Endothelial cell of umbilical vein (primary cell): ENCODE results near the gene FILIP1.

ENCODE experiments used
- CTCF ChIP-seq, 2 donors: IDR thresholded peaks; 1 replicate in 1 of 2; 2 replicates in 1 of 2; pipeline ENCODE4 v1.5.1; 2011; ENCODE audit warnings: low read length in 2 of 2, mild to moderate bottlenecking in 2 of 2, moderate library complexity in 2 of 2, control low read depth in 1 of 2, inconsistent platforms in 1 of 2, low read depth in 1 of 2; ENCODE audit not compliant: insufficient read depth in 1 of 2; ENCODE audit errors: extremely low read depth in 1 of 2
- EZH2 ChIP-seq: IDR thresholded peaks from 2 replicates; pipeline ENCODE4 v1.6.1; 2012; ENCODE audit warnings: borderline replicate concordance, low read depth, mild to moderate bottlenecking, moderate library complexity, low read length, inconsistent platforms; ENCODE audit not compliant: severe bottlenecking
- FOS ChIP-seq: IDR thresholded peaks from 2 replicates; pipeline ENCODE4 v1.6.1; 2011; ENCODE audit warnings: mild to moderate bottlenecking, low read length, moderate library complexity, borderline replicate concordance; ENCODE audit not compliant: insufficient read depth
- JUN ChIP-seq: IDR thresholded peaks from 2 replicates; pipeline ENCODE4 v1.6.1; 2011; ENCODE audit warnings: borderline replicate concordance, low read depth; ENCODE audit not compliant: insufficient read length, insufficient read depth
- MAX ChIP-seq: IDR thresholded peaks from 2 replicates; pipeline ENCODE4 v1.6.1; 2011; ENCODE audit not compliant: insufficient read depth, insufficient read length
- MYC ChIP-seq: IDR thresholded peaks from one replicate; pipeline ENCODE4 v1.6.1; 2011; ENCODE audit warnings: mild to moderate bottlenecking, low read depth, low read length
- POLR2A ChIP-seq: IDR thresholded peaks from 2 replicates; pipeline ENCODE4 v1.6.1; 2012; ENCODE audit warnings: low read depth, mild to moderate bottlenecking, control low read depth, low read length
- POLR2AphosphoS5 ChIP-seq: IDR thresholded peaks from 2 replicates; pipeline ENCODE4 v1.6.1; 2012; ENCODE audit warnings: low read depth, mild to moderate bottlenecking, control low read depth, low read length, moderate library complexity; ENCODE audit not compliant: insufficient read depth

GRCh38 chr6:75278474-75279077 lies 215.0 kb downstream of the FILIP1 start:
- TF ChIP-seq MAX = no peak
- no peak for TF ChIP-seq CTCF (IDR thresholded peaks at IDR 0.05; ENCODE audit: extremely low read depth in 1 of 2, insufficient read depth in 1 of 2, low read depth in 1 of 2, low read length in 2 of 2)
- TF ChIP-seq POLR2A = no peak
- TF ChIP-seq MYC = no peak
- TF ChIP-seq POLR2AphosphoS5 = no peak
- TF ChIP-seq JUN = no peak
- TF ChIP-seq EZH2 = no peak
- TF ChIP-seq FOS = no peak
